BE2C (cell line): ENCODE results near the gene ATXN1L. TPM values are rescaled to one million over a fixed set of nuclear protein-coding genes. Genes with fewer than 3 reads are reported as not detected.
A peak's percentile ranks its signal among the peaks of the same experiment; 100 is the strongest.

Source experiments
- DNase-seq: peaks from one replicate; pipeline ENCODE4 v3.0.0-alpha.2; 2020
- H3K27me3 ChIP-seq: fragments of 250-450 bp; sonication (Bioruptor Pico); 2 replicates; pipeline ENCODE4 v1.5.1; 2020; ENCODE audit warnings: mild to moderate bottlenecking
- H3K36me3 ChIP-seq: fragments of 250-450 bp; sonication (Bioruptor Pico); 2 replicates; pipeline ENCODE4 v1.5.1; 2020; ENCODE audit warnings: mild to moderate bottlenecking
- H3K4me1 ChIP-seq: fragments of 250-450 bp; sonication (Bioruptor Pico); 2 replicates; pipeline ENCODE4 v1.5.1; 2020
- H3K4me3 ChIP-seq: 2 replicates; pipeline ENCODE4 v1.5.1; 2011; ENCODE audit warnings: low read depth, low read length
- H3K9me3 ChIP-seq: fragments of 250-450 bp; sonication (Bioruptor Pico); 2 replicates; pipeline ENCODE4 v1.5.1; 2020
- polyA plus RNA-seq: library from polyadenylated mRNA; unstranded; fragments of >200 nt; gene quantifications from one replicate; pipeline ENCODE4 v1.2.1, GENCODE V29; 2012; ENCODE audit warnings: low read depth, missing spikeins; ENCODE audit not compliant: insufficient read length, insufficient read depth
- TF ChIP-seq, protein P1 (sequence below): IDR thresholded peaks from 2 replicates; pipeline ENCODE4 v1.5.1; 2012; ENCODE audit warnings: mild to moderate bottlenecking, low read depth, low read length

The ATXN1L gene, protein sequence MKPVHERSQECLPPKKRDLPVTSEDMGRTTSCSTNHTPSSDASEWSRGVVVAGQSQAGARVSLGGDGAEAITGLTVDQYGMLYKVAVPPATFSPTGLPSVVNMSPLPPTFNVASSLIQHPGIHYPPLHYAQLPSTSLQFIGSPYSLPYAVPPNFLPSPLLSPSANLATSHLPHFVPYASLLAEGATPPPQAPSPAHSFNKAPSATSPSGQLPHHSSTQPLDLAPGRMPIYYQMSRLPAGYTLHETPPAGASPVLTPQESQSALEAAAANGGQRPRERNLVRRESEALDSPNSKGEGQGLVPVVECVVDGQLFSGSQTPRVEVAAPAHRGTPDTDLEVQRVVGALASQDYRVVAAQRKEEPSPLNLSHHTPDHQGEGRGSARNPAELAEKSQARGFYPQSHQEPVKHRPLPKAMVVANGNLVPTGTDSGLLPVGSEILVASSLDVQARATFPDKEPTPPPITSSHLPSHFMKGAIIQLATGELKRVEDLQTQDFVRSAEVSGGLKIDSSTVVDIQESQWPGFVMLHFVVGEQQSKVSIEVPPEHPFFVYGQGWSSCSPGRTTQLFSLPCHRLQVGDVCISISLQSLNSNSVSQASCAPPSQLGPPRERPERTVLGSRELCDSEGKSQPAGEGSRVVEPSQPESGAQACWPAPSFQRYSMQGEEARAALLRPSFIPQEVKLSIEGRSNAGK
- polyA plus RNA-seq: 23.1 TPM

DNA sequence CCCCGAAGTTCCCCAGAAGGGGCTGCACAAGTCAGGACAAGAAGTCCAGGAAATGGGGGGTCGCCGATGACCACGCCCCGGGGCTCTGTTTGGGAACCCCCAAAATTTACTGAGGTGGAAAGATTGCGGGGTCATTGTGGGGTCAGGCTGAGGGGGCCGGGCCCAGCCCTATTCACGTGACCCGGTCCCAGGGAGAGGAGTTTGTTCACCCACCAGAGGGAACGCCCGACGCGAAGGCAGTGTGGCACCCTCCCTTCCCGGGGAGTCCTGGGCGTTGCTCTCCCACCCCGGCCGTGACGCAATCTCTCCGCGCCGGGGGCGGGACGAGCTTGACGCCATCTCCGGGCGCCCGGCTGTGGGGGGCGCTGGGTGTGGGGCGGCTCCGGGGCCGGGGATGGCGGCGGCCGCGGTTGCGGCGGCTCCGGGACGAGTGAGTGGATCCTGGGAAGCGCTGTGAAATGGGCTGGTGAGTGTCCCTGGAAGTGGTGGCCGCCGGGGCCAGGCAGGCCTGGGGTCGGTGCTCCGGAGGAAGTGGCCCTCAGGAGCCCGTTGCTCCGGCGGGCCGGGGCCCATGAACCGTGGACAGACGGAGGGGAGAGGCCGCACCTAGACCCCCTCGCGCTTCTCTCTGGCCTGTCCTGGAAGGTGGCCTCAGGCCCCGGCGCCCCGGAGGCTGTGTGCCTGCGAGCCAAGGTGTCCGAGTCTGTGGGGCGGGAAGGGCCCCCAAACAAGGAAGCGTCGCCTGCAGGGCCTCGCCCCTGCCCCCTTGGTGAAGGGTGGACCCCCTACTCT is at the start of gene ATXN1L:
Gene ATXN1L, plus strand, starts transcription at position 338 of the 792 bp plus-strand sequence. CDS start 3,765 bp downstream, outside the sequence.
- Histone ChIP-seq H3K4me3 (peak within 1 kb of the TSS; percentile 99), H3K36me3 (peaks cover 16% of the 10 kb centered on the region), H3K9me3 (no peaks in the 10 kb centered on the region), H3K4me1 (no peaks in the 10 kb centered on the region), H3K27me3 (no peaks in the 10 kb centered on the region)
- TF ChIP-seq, protein P1, sequence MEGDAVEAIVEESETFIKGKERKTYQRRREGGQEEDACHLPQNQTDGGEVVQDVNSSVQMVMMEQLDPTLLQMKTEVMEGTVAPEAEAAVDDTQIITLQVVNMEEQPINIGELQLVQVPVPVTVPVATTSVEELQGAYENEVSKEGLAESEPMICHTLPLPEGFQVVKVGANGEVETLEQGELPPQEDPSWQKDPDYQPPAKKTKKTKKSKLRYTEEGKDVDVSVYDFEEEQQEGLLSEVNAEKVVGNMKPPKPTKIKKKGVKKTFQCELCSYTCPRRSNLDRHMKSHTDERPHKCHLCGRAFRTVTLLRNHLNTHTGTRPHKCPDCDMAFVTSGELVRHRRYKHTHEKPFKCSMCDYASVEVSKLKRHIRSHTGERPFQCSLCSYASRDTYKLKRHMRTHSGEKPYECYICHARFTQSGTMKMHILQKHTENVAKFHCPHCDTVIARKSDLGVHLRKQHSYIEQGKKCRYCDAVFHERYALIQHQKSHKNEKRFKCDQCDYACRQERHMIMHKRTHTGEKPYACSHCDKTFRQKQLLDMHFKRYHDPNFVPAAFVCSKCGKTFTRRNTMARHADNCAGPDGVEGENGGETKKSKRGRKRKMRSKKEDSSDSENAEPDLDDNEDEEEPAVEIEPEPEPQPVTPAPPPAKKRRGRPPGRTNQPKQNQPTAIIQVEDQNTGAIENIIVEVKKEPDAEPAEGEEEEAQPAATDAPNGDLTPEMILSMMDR: no peak
- DNase-seq: peak; percentile 92

DNA sequence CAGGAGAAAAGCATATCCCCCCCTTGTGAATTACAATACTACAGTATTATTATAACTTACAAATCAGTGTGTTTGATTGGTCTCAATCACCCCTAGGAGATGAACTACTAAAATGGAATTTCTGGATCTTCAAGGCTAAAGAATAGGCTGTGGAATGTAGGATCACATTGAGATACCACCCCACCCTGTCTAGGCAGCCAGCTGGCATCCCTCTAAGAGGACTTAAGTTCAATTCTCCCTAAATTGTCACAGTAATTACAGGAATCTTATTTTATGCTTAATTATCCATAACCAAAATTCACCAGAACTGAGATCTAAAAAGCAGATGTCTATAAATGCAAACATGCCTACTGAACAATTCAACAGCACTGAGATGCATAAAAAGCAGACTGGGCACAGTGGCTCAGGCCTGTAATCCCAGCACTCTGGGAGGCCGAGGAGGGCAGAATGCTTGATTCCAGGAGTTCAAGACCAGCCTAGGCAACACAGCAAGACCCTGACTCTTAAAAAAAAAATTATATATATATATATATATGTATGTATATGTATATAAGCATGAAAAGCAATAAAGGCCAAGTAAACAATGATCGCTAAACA is 49.2 kb upstream of the ATXN1L start:
- peaks cover 3% of the 10 kb centered on the region; the same call in 1 of the 2 replicates for H3K36me3 ChIP-seq
- TF ChIP-seq, protein P1: no peak
- no peaks in the 10 kb centered on the region for H3K4me1 ChIP-seq
- H3K9me3 ChIP-seq: no peaks in the 10 kb centered on the region
- DNase-seq: no peak
- H3K4me3 ChIP-seq: no peak overlapping the region
- H3K27me3 ChIP-seq: no peaks in the 10 kb centered on the region

DNA sequence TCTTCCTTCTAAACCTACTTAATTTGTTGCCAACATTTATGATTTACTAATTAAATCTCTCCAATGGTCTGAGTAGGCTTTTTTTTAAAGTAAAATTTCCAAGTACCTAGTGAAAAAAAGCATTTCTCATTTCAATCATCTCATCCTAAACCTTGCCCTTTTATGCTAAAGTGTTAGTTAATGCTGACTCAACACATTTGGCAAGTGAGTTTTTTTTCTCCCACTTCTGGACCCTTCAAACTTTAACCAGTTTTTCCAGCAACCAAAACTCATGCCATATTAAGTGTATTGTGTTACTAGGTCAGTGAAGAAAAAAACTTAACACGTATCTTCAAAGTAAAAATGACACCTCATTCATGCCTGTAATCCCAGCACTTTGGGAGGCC is 42.5 kb upstream of the ATXN1L start:
- TF ChIP-seq, protein P1: no peak
- Histone ChIP-seq H3K9me3 (no peaks in the 10 kb centered on the region), H3K27me3 (no peaks in the 10 kb centered on the region), H3K4me1 (no peaks in the 10 kb centered on the region), H3K4me3 (no peak overlapping the region), H3K36me3 (peaks cover 7% of the 10 kb centered on the region; the same call in 1 of the 2 replicates)
- no peak for DNase-seq

DNA sequence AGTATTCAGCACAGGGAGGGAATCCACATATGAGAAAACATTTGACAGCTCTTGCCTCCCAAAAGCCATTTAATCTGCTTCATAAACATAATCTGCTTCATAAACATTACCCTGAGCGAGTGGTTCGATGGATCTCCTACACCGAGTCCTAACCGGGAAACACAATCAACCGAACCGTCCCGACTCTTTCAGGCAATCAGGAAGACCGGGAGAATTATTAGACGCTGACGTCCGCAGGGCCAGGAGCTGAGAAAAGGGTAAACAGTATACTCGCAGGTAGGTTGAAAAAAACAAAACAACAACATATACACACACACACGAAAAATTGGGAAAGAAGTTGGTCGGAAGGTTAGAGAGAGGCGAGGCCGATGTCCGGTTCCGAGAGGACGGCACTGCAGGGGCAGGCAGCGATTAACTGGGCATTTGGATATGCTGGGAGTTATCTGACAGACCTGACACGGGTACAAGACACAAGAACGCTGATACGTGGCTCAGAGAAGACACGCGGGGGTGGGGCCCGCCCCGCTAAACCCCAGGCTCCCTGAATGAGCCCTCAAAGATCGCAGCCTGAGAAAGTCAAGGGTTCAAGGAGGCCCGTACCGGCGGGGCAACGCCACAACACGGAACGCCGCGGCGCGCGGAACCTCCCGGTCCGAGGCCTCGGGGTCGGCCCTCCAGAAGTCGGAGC is 37.7 kb upstream of the ATXN1L start:
- Histone ChIP-seq H3K4me3 (peak overlapping the region; percentile 100), H3K4me1 (no peaks in the 10 kb centered on the region), H3K27me3 (no peaks in the 10 kb centered on the region), H3K36me3 (0 out of 2 replicates have a peak, but pooled peaks cover 7% of the 10 kb centered on the region), H3K9me3 (no peaks in the 10 kb centered on the region)
- DNase-seq: peak; percentile 13
- TF ChIP-seq, protein P1: no peak
